Measurements from ENCODE around the gene DCAF17. TPM values are rescaled to one million over a fixed set of nuclear protein-coding genes. Genes with fewer than 3 reads are reported as not detected.

DCAF17 gene
- total and polyA plus RNA-seq, 7 donors = 1.8 to 27.5 (median 19.1) TPM

DNA sequence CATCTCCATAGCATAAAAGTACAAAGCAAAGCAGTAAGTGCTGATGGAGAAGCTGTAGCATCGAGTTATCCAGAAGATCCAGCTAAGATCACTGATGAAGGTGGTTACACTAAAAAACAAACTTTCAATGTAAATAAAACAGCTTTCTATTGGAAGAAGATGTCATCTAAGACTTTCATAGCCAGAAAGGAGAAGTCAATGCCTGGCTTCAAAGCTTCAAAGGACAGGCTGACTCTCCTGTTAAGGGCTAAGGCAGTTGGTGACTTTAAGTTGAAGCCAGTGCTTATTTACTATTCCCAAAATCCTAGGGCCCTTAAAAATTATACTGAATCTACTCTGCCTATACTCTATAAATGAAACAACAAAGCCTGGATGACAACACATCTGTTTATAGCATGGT is 44.2 kb upstream of the DCAF17 start:
- H3K36me3 ChIP-seq = no peaks in the 10 kb centered on the region
- H3K27me3 ChIP-seq = no peaks in the 10 kb centered on the region
- WGBS, 2 donors = 92 to 93% methylated on average over 1 of the region's 1 CpG
- TF ChIP-seq EP300 (IDR thresholded peaks at IDR 0.05) = no peak
- H3K4me1 ChIP-seq = peaks cover 0 to 12% (median 4%) of the 10 kb centered on the region in 4 donors
- no peaks in the 10 kb centered on the region for H3K9me3 ChIP-seq
- intact Hi-C loops (cut with DNase I) = no loop called here
- no peak overlapping the region for H3K4me3 ChIP-seq
- H3K27ac ChIP-seq = no peak overlapping the region
- DNase-seq = no peak

DNA sequence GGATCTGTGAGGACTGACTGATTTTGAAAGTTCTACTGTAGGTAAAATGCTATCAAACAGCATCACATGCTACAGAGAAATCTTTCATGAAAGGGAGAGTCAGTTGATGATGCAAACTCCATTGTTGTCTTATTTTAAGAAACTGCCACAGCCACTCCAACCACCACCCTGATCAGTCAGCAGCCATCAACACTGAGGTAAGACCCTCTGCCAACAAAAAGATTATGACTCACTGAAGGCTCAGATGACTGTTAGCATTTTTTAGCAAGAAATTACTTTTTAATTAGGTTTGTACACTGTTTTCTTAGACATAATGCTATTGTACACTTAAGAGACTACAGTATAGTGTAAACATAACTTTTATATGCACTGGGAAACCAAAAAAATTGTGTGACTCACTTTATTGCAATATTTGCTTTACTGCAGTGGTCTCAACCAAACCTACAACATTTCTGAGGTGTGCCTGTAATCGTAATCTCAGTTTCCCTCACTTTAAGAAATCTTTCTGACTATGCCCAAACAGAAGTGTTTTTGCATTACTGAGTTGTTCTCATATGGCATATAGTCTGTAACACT is 43.0 kb upstream of the DCAF17 start:
- H3K27ac ChIP-seq = no peak overlapping the region
- no peaks in the 10 kb centered on the region for H3K27me3 ChIP-seq
- 34 to 78% methylated on average over 1 of the region's 1 CpG for WGBS, 2 donors
- no peaks in the 10 kb centered on the region for H3K36me3 ChIP-seq
- TF ChIP-seq POLR2AphosphoS5 (IDR thresholded peaks at IDR 0.05) (no peak), EP300 (IDR thresholded peaks at IDR 0.05) (no peak), POLR2A (IDR thresholded peaks at IDR 0.05) (no peak), CTCF (IDR thresholded peaks at IDR 0.05) (no peak)
- H3K4me3 ChIP-seq = no peak overlapping the region
- no peaks in the 10 kb centered on the region for H3K9me3 ChIP-seq
- intact Hi-C loops (cut with DNase I) = no loop called here
- H3K4me1 ChIP-seq = peaks cover 0 to 14% (median 4%) of the 10 kb centered on the region in 4 donors
- no peak for DNase-seq

DNA sequence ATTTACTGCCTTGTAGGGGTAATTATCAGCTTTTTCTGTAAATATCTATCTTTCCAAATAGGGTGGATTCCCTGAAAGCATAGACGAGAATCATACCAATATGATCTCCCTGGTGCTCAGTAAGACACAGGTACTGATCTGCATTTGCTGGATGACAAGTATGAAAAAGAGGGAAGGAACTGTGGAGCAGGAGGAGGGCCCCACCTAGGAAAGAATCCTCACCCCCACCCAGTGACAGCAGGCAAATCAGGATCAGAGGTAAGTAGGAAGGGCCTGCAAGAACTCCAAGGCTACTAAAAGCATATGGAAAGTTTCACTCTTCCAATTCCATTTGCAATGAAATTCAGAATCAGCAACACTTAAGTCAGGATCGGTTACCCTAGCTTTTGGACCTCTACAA is 42.5 kb upstream of the DCAF17 start:
- DNase-seq = no peak
- Histone ChIP-seq H3K27ac (no peak overlapping the region), H3K4me1 (peaks cover 0 to 14% (median 4%) of the 10 kb centered on the region in 4 donors), H3K36me3 (no peaks in the 10 kb centered on the region), H3K9me3 (no peaks in the 10 kb centered on the region), H3K27me3 (no peaks in the 10 kb centered on the region), H3K4me3 (no peak overlapping the region)
- no peak for TF ChIP-seq CTCF (IDR thresholded peaks at IDR 0.05)
- no peak for TF ChIP-seq POLR2A (IDR thresholded peaks at IDR 0.05)
- TF ChIP-seq POLR2AphosphoS5 (IDR thresholded peaks at IDR 0.05) = no peak
- no peak for TF ChIP-seq EP300 (IDR thresholded peaks at IDR 0.05)
- 64 to 81% methylated on average over 2 of the region's 2 CpGs for WGBS, 2 donors
- intact Hi-C loops (cut with DNase I) = no loop called here

DNA sequence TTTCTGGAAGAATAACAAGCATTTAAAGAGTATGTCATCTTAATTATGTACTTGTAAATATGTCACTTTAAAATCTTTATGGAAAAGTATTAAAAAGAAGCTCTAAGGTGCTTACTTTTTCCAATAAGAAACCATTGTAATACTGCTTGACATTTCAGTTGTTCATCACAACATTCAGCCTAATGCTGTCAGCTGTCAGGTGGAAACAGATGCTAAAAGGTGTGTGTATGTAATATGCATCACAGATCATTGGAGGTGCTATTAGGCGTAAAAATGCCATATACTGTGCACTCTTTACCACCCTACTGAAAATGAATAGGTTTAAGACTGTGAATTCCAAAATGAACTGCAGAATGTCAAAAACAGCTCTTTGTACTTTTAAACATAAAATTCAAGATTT is 40.5 kb upstream of the DCAF17 start:
- Histone ChIP-seq H3K4me1 (peaks cover 0 to 14% (median 4%) of the 10 kb centered on the region in 4 donors), H3K4me3 (no peak overlapping the region), H3K9me3 (no peaks in the 10 kb centered on the region), H3K27me3 (no peaks in the 10 kb centered on the region), H3K36me3 (no peaks in the 10 kb centered on the region), H3K27ac (no peak overlapping the region)
- 95 to 98% methylated on average over 1 of the region's 1 CpG for WGBS, 2 donors
- DNase-seq = no peak
- intact Hi-C loops (cut with DNase I) = no loop called here
- TF ChIP-seq CTCF (IDR thresholded peaks at IDR 0.05) (no peak), POLR2A (IDR thresholded peaks at IDR 0.05) (no peak), POLR2AphosphoS5 (IDR thresholded peaks at IDR 0.05) (no peak), EP300 (IDR thresholded peaks at IDR 0.05) (no peak)

DNA sequence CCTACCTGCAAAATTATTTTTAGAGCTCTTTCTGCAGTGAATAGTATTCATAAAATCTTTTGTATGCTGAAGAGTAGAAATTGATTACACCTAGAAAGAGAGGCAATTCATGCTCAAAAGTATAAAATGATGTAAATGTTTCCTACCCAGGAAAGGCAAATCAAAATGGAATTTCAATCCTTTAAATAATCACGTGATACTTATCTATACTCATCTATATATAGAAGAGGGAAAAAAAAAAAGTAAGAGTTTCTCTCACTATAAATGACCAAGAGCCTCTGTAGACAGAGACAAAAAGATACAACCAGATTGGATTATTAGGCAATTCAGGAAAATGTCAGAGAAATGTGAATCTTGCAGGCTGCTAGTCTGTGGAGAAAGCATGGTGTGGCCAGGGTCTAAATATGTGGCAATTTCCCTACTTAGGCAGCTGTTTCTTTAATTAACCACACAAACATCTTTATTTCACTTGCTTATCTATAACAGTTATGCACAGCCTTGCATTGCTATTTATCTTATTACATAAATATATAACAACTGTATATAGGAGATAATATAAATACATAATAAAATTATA is 39.8 kb upstream of the DCAF17 start:
- intact Hi-C loops (cut with DNase I) = no loop called here
- 42 to 82% methylated on average over 1 of the region's 1 CpG for WGBS, 2 donors

GRCh38 chr2:171399292-171399691 is 34.7 kb upstream of the DCAF17 start:
- Histone ChIP-seq H3K4me1 (peaks cover 0 to 7% (median under 1%) of the 10 kb centered on the region in 4 donors), H3K4me3 (no peak overlapping the region), H3K36me3 (no peaks in the 10 kb centered on the region), H3K9me3 (no peaks in the 10 kb centered on the region), H3K27ac (no peak overlapping the region), H3K27me3 (no peaks in the 10 kb centered on the region)
- DNase-seq = no peak
- intact Hi-C loops (cut with DNase I) = no loop called here
- no peak for TF ChIP-seq EP300 (IDR thresholded peaks at IDR 0.05)
- TF ChIP-seq POLR2A (IDR thresholded peaks at IDR 0.05) = no peak
- no peak for TF ChIP-seq CTCF (IDR thresholded peaks at IDR 0.05)
- no peak for TF ChIP-seq POLR2AphosphoS5 (IDR thresholded peaks at IDR 0.05)

More for the DNA sequence above, 39.8 kb upstream of the DCAF17 start:
- Histone ChIP-seq H3K4me1 (peaks cover 0 to 14% (median 4%) of the 10 kb centered on the region in 4 donors), H3K27me3 (no peaks in the 10 kb centered on the region), H3K27ac (no peak overlapping the region), H3K4me3 (no peak overlapping the region), H3K36me3 (no peaks in the 10 kb centered on the region), H3K9me3 (no peaks in the 10 kb centered on the region)
- TF ChIP-seq POLR2A (IDR thresholded peaks at IDR 0.05) = no peak
- DNase-seq = no peak

Data from sigmoid colon (tissue), 7 donors.